ENCODE measurements around the gene AP1M2.

AP1M2 gene

DNA sequence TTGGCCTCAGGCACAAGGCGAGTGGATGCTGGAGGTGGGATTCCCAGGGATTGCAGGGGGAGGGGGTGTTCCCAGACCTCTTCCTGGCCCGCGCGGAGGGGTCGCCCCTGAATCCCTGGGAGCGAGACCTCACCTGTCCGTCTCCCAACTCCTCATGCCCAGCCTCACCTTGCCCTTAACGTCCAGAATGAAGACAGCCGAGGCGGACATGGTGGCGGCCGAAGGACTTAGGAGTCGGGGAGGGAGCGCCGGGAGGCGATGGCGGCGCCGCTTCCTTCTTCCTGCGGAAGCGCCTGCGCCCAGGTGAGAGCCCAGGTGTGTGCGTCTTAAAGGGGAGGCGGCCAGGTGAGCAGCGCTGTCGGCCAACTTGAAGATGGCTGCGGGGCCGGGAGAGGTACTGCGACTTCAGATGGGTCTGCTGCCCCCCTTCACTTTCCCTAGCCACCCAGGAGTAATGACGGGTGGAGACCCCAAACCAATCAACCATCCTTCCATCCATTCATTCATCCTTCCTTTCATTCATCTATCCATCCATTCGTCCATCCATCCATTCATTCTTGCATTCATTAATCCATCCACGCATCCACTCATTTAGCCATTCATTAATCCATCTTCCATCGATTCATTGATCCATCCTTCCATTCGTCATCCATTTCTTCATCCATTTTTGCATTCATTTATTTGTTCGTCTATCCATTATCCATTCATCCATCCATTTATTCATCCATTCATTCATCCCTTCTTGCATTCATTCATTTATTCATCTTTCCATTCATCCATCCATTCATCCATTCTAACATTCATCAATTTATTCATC, at the start of gene AP1M2:
Gene AP1M2 (minus strand): TSS at position 291 of the 817 bp plus-strand sequence. CDS start 81 bp downstream, at position 210.
- FAIRE-seq = no peak

DNA sequence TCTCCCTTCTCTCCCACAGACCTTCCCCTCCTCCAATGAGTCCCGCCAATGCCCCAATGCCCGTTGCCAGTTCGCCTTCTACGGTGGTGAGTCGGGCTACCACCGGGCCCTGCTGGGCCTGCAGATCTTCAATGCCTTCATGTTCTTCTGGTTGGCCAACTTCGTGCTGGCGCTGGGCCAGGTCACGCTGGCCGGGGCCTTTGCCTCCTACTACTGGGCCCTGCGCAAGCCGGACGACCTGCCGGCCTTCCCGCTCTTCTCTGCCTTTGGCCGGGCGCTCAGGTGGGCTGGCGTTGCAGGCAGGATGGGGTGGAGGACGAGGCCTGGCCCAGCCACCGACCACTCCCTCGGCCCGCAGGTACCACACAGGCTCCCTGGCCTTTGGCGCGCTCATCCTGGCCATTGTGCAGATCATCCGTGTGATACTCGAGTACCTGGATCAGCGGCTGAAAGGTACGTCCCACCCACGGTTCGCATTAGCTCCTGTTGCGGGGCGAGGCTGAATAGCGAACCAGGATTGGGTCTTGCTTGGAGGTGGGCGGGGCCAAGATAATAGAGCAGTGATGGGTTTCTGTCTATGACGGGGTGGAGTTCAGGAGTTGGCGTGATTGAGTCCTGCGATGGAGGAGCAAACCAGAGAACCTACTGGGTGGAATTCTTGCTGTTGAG, 49.3 kb upstream of the AP1M2 start:
- no peak for FAIRE-seq

GRCh38 chr19:10634963-10635362, 47.9 kb upstream of the AP1M2 start:
- no peak for FAIRE-seq

- FAIRE-seq = no peak
Observed at GRCh38 chr19:10634430-10634829, 47.3 kb upstream of the AP1M2 start.

DNA sequence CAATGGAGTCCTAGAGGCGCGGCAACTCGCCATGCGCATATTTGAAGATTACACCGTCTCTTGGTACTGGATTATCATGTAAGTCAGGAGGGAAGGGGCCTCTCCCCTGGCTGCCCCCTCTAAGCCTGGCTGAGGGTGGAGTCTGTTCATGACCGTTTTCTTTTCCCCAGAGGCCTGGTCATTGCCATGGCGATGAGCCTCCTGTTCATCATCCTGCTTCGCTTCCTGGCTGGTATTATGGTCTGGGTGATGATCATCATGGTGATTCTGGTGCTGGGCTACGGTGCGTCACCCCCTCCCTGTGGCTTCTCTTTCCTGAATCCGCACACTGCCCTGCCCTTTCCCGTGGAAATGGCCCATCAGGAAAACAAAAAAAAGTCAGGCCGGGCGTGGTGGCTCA, 44.8 kb upstream of the AP1M2 start:
- FAIRE-seq = no peak

DNA sequence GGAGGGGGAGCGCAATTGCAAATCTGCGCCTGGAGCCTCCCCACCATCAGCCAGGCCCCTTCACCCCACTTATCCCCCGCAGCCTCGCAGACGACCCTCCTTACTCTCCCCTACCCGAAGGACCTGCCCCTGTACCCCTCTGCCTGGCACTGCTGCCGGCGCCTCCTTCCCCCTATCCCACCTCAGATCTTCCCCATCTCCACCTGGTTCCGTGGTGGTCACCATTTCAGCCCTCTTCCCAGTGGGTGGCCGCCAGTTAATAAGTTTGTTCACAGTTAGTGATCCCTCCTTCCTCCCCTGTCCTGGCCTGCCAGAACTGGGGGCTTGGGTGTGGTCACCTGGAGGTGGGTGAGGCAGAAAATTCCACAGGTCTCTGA, 38.6 kb upstream of the AP1M2 start:
- FAIRE-seq = no peak

DNA sequence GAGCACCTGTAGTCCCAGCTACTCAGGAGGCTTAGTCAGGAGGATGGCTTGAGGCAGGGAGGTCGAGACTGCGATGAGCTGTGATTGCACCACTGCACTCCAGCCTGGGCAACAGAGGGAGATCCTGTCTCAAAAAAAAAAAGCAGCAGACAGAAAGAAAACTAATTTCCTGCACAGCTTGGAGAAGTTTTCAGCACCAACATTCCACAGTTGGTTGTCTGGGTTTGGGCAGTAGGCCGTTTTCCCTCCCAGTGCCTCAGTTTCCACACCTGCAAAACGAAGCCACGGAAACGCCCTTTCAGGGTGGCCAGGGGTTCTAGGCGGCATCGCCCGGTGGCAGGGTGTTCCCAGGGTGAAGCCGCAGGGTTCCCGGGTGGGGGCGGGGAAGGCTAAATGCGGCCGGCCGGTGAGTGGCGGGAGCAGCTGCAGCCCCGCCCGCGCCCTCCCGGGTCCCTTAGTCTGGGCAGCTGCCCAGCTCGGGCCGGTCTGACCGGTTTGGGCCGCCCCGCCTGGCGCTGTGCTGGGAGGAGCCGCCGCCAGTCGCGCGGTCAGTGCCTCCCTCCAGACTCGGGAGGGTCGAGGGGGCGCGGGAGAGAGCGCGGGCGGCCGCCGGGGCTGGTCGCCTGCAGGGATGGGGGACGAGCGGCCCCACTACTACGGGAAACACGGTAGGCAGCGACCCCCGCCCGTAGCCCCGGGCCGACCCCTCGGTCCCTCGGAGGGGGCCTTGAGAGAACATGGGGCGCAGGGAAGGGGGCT, 38.1 kb upstream of the AP1M2 start, which contains the start of gene SLC44A2:
Gene SLC44A2 (plus strand): TSS at position 551 of the 759 bp plus-strand sequence. CDS start 81 bp downstream, at position 632.
- no peak for FAIRE-seq

DNA sequence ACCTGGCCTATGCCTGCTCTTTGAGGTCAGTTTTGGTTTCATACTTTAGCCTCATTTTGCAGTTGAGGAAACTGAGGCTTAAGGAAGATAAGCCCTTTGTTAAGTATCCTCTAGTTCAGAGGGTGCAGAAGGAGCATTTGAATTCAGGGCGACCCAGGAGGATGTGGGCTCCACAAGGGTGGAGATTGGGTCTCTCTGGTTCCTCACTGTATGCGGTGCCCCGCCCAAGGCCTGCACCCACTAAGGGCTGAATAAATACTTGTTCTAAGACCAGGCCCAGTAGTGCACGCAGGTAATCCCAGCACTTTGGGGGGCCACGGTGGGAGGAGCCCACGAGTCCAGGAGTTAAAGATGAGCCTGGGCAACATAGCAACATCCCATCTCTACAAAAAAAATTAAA, 37.5 kb upstream of the AP1M2 start:
- no peak for FAIRE-seq

DNA sequence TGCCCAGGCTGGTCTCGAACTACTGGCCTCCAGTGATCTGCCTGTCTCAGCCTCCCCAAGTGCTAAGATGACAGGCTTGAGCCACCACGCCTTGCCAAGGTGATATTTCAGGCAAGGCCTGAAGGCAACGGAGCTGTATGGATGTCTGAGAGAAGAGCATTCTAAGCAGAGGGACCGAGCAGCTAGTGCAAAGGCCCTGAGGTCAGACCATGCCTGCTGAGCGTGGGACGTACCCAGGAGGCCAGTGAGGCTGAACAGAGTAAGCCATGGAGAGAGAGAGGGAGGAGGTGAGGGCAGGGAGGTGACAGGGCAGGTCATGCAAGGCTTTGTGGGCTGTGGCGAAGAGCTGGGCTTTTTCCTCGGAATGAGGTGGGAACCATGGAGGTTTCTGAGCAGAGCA, 34.9 kb upstream of the AP1M2 start:
- FAIRE-seq = no peak

- FAIRE-seq = no peak
Observed at GRCh38 chr19:10620786-10621185, 33.7 kb upstream of the AP1M2 start.

- no peak for FAIRE-seq
Observed at GRCh38 chr19:10618846-10619245, 31.7 kb upstream of the AP1M2 start.

DNA sequence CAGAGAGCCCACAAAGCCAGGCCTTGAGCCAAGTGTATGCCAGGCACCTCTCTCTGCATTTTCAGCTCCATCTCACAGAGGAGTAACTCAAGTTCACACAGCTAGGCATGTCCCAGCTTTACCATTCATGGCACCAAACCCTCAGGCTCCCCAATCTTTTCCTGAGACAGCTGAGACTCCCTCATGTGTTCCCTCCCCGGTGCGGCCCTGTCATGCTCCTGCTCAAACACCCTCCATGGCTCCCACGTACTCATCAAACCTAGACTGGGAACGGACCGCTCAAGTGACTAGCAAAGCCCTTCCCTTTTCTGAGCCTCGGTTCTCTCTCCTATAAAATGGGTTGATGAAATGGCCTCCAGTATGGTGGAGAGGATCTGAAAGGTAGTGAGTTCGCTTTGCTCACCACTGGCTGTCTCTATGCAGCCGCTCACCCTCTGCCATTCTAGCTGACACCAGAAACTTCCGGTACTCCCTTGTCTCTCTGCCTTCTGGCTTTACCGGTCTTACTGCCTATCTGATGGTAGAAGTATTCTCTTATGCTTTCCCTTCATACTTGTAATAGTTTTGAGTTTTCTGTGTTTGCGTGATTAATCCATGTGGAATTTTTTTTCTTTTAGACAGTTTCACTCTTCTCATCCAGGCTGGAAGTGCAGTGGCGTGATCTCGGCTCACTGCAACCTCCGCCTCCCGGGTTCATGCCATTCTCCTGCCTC, 30.5 kb upstream of the AP1M2 start:
- FAIRE-seq = no peak

- no peak for FAIRE-seq
Observed at GRCh38 chr19:10615429-10616023, 28.4 kb upstream of the AP1M2 start.

GRCh38 chr19:10612499-10613119, 25.5 kb upstream of the AP1M2 start:
- no peak for FAIRE-seq

GRCh38 chr19:10611907-10612306, 24.8 kb upstream of the AP1M2 start:
- no peak for FAIRE-seq

GRCh38 chr19:10604460-10604980, 17.4 kb upstream of the AP1M2 start:
- no peak for FAIRE-seq

DNA sequence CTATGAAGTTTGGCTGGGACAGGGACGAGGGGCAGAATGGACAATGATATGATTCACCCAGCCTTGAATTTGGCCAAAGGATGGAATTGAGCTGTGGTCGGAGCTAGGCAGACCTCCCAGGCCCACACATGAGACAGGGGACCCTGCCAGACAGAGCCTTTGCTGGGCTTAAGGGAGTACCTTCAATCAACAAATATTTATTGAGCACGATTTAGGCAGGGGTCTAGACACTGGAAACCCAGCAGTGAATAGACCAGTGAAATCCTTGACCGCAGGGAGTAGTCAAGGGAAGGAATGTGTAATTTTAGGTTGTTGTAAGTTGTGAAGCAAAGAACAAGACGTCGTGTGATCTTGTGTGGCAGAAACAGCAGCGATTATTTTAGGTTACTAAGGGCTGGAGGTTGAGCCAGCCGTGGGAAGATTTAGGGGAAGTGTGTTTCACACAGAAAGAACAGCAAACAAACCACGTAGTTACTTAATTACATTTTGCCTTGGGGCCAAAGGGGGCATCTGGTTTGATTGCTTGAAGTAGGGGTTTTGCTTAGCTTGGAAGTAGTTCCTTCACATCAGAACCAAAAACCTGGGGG, 16.9 kb upstream of the AP1M2 start:
- no peak for FAIRE-seq

- no peak for FAIRE-seq
Observed at GRCh38 chr19:10603084-10603872, 16.2 kb upstream of the AP1M2 start.

DNA sequence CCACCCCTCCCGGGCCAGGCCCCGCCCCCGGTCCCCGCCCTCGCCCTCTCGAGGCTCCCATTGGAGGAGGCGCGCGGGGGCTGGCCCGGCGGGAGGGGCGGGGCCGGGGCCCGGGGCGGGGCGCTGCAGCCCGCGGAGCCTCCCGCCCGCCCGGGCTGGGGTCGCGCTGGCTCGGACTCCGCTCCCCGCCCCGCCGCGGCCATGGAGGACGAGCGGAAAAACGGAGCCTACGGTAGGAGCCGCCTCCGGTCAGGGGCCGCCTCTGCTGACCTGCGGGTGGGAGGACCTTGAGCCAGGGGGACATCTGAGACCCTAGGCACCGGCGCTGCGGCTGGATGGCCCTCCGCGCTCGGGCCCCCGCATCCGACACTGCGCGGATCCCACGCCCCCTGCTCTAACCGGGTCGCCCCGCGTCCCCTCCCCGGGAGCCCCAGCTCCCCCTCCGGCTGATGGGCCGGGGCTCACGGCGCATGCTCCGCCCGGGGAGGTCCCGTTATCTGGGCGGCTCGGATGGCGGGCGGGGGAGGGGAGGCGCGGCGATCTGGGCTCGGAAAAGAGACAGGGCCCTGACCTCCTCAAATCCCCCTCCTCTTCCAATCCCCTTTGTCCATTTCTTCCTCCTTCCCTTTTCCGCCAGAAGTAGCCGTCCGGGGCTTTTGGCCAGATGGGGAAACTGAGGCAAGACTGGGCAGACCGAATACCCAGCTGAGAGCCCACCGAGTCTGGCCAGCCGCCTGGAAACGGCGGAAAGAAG, 15.4 kb upstream of the AP1M2 start:
- no peak for FAIRE-seq

DNA sequence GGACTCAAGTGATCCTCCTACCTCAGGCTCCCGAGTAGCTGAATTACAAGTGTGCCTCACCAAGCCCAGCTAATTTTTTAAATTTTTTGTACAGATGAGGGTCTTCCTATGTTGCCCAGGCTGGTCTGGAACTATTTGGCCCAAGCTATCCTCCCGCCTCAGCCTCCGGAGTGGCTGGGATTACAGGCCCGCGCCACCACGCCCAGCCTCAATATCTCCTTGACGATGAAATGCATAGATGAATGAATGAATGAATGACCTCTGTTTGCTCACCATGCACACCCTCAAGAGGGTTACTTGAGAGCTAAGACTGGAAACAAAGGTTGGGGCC, 14.9 kb upstream of the AP1M2 start:
- FAIRE-seq = no peak
